Caco-2 (cell line): ENCODE measurements around the gene CNIH2. TPM values are rescaled to one million over a fixed set of nuclear protein-coding genes. Genes with fewer than 3 reads are reported as not detected.

Experiments
- BruUV-seq: library from RNA; stranded (reverse); fragments of 400-500 nt; replicated peaks from 2 replicates; lab custom pipeline; 2021; lab: Mats Ljungman, UMichigan
- CTCF ChIA-PET: fragments of 300-600 bp; sonication (Branson Sonifier 250); formaldehyde crosslinking; loops from one replicate; lab custom pipeline; 2022; ENCODE audit warnings: antibody characterized with exemption; lab: Charles Lee
- POLR2A ChIA-PET: fragments of 300-600 bp; sonication (Branson Sonifier 250); formaldehyde crosslinking; loops from one replicate; lab custom pipeline; 2022; ENCODE audit warnings: antibody characterized with exemption; lab: Charles Lee
- DNase-seq, 2 experiments: peaks; one replicate each; pipeline versions ENCODE4 v3.0.0 to v3.0.0-alpha.2; 2020 to 2022
- H3K27me3 ChIP-seq: replicated peaks from 2 replicates; pipeline ENCODE4 v1.6.0; 2011; ENCODE audit warnings: low read length; ENCODE audit not compliant: control insufficient read depth, insufficient read depth
- H3K36me3 ChIP-seq: 2 replicates; pipeline ENCODE4 v1.5.1; 2011; ENCODE audit warnings: low read length; ENCODE audit not compliant: control insufficient read depth, insufficient read depth
- H3K4me1 ChIP-seq: fragments of 250-450 bp; sonication (Bioruptor Pico); 2 replicates; pipeline ENCODE4 v1.5.1; 2020; ENCODE audit warnings: mild to moderate bottlenecking
- H3K4me3 ChIP-seq: 2 replicates; pipeline ENCODE4 v1.5.1; 2011; ENCODE audit warnings: low read depth, mild to moderate bottlenecking, control low read depth, low read length
- H3K9me3 ChIP-seq: fragments of 250-450 bp; sonication (Bioruptor Pico); 2 replicates; pipeline ENCODE4 v1.5.1; 2020; ENCODE audit warnings: mild to moderate bottlenecking, moderate library complexity
- H3K27ac Mint-ChIP-seq: one replicate; pipeline ENCODE4 v1.8.0; 2022; ENCODE audit warnings: mixed read lengths; ENCODE audit not compliant: unreplicated experiment
- H3K27me3 Mint-ChIP-seq: one replicate; pipeline ENCODE4 v1.8.0; 2022; ENCODE audit warnings: mixed read lengths; ENCODE audit not compliant: insufficient read depth, unreplicated experiment
- H3K36me3 Mint-ChIP-seq: one replicate; pipeline ENCODE4 v1.8.0; 2022; ENCODE audit warnings: mild to moderate bottlenecking, mixed read lengths; ENCODE audit not compliant: insufficient read depth, unreplicated experiment
- H3K4me1 Mint-ChIP-seq: one replicate; pipeline ENCODE4 v1.8.0; 2022; ENCODE audit warnings: low read depth, mixed read lengths; ENCODE audit not compliant: unreplicated experiment
- H3K4me3 Mint-ChIP-seq: one replicate; pipeline ENCODE4 v1.8.0; 2022; ENCODE audit warnings: mild to moderate bottlenecking, moderate library complexity, mixed read lengths; ENCODE audit not compliant: unreplicated experiment
- H3K9me3 Mint-ChIP-seq: one replicate; pipeline ENCODE4 v1.8.0; 2022; ENCODE audit warnings: mixed read lengths; ENCODE audit not compliant: unreplicated experiment
- CTCF ChIP-seq, 2 experiments: fragments of 200-600 bp in 1 of 2; IDR thresholded peaks; 1 replicate in 1 of 2; 2 replicates in 1 of 2; pipeline versions ENCODE4 v1.5.1 to v1.8.0; 2011 to 2022; ENCODE audit warnings: antibody characterized with exemption in 1 of 2, control low read depth in 1 of 2, inconsistent platforms in 1 of 2, low read depth in 1 of 2, low read length in 1 of 2, mild to moderate bottlenecking in 1 of 2, moderate library complexity in 1 of 2; ENCODE audit not compliant: insufficient read depth in 1 of 2, severe bottlenecking in 1 of 2, unreplicated experiment in 1 of 2
- intact Hi-C: fragments of 100-400 bp; cut with micrococcal nuclease; formaldehyde crosslinking; loops from one replicate; pipeline ENCODE4 v1.10.0; 2022; ENCODE audit not compliant: unreplicated experiment
- total RNA-seq: library from RNA; stranded (reverse); gene quantifications from 2 replicates; pipeline ENCODE4 v1.2.3, GENCODE V29; 2022

CNIH2 gene
- total RNA-seq, 1 experiment from 2014 or later: 6.1 TPM

GRCh38 chr11:66286699-66287098 lies 8.7 kb downstream of the CNIH2 start:
- no peak overlapping the region for H3K4me3 ChIP-seq
- Mint-ChIP-seq H3K27me3 (no peaks in the 10 kb centered on the region), H3K4me1 (peaks cover 15% of the 10 kb centered on the region), H3K9me3 (no peaks in the 10 kb centered on the region), H3K4me3 (peak overlapping the region; percentile 16), H3K36me3 (peaks cover 36% of the 10 kb centered on the region), H3K27ac (no peak overlapping the region)
- DNase-seq: no peak
- intact Hi-C loops: no loop called here
- CTCF ChIA-PET: interaction anchor here (0.6 kb wide), 1 partner anchor 208 kb away, joined by 3 read pairs; no protein-coding TSS in a partner anchor
- no peak for TF ChIP-seq CTCF (IDR thresholded peaks at IDR 0.05; ENCODE audit: insufficient read depth in 1 of 2, low read depth in 1 of 2, low read length in 1 of 2, severe bottlenecking in 1 of 2, unreplicated experiment in 1 of 2)
- no peaks in the 10 kb centered on the region for H3K27me3 ChIP-seq
- POLR2A ChIA-PET: no interaction called here
- peaks cover 5% of the 10 kb centered on the region; the same call in 1 of the 2 replicates for H3K36me3 ChIP-seq
- H3K4me1 ChIP-seq: peaks cover 19% of the 10 kb centered on the region
- no peaks in the 10 kb centered on the region for H3K9me3 ChIP-seq
- no TSS peak for BruUV-seq

DNA sequence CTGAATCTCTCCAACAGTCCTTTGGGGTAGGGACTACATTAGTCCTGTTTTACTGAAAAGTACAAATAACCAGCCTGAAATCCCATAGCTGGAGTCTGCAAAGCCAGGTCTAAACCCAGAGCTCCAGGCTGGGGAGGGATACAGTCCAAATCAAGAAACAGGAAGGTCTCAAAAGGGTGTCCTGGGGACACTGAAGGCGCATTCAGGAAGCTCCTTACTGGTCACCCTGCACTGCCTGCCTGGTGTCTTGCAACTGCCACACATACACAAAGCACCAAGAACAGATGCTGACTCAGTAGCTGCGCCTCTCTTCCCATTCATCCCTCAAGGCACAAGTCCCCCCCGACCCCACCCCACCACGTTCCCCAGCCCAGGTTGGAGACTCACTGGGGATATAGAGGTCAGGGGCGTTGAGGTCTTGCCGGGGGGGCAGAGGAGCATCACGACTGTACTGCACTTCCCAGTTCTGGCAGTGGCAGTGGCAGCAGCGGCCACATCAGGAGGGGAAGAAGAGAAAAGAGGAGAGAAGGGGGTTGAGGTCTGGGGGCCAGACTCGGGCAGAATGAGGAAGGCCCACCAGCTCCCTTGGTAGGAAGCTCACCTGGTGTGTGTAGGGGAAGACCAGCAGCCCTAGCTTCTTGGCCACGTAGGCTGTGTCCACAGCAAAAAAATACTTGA lies 9.4 kb downstream of the CNIH2 start:
- no TSS peak for BruUV-seq
- no peaks in the 10 kb centered on the region for H3K27me3 ChIP-seq
- intact Hi-C loops: no loop called here
- peaks cover 5% of the 10 kb centered on the region; the same call in 1 of the 2 replicates for H3K36me3 ChIP-seq
- peaks cover 21% of the 10 kb centered on the region for H3K4me1 ChIP-seq
- Mint-ChIP-seq H3K4me1 (peaks cover 15% of the 10 kb centered on the region), H3K4me3 (peak overlapping the region; percentile 87), H3K27ac (peak overlapping the region; percentile 94), H3K36me3 (peaks cover 31% of the 10 kb centered on the region), H3K27me3 (peaks cover under 1% of the 10 kb centered on the region), H3K9me3 (no peaks in the 10 kb centered on the region)
- TF ChIP-seq CTCF (IDR thresholded peaks at IDR 0.05; ENCODE audit: insufficient read depth in 1 of 2, low read depth in 1 of 2, low read length in 1 of 2, severe bottlenecking in 1 of 2, unreplicated experiment in 1 of 2): no peak
- H3K9me3 ChIP-seq: no peaks in the 10 kb centered on the region
- CTCF ChIA-PET: no interaction called here
- POLR2A ChIA-PET: no interaction called here
- H3K4me3 ChIP-seq: peak overlapping the region; percentile 63
- no peak for DNase-seq

DNA sequence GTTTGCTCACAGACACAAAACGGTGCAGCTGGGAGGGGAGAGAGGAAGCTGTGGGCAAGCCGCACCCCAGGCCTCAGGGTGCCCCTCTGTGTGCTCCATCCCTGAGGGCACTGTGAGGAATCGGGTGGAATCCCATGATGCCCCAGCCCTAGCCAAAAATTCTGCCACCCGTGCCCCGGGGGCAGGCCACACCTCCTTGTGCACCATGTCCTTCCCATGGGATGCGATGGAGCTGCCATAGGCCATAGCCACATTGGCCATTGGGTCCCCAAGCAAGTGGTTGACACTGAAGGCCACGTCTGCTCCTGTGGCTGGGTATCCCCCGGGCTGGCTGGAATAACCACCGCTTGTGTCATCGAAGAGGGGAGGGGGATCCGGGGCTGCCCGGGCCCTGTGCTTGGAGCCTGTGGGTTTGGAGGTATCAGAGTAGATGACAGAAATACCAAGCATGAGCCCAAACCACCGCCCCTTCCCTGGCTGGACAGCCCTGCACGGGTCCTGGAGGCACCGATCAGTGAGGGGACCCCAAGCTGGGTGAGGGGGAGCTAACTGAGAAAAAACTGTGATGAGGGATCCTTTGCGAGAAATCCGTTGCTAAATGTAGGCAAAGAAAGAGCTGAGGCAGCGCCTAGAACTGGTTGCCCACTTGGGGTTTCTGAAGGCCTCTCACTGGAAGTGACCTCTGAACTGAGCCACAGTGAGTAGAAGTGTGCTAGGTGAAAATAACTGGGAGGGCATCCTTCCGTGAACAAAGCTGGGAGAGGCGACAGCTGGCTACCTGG lies 10.1 kb downstream of the CNIH2 start:
- Histone ChIP-seq H3K9me3 (no peaks in the 10 kb centered on the region), H3K4me1 (peaks cover 23% of the 10 kb centered on the region), H3K4me3 (peak overlapping the region; percentile 63), H3K36me3 (peaks cover 5% of the 10 kb centered on the region; the same call in 1 of the 2 replicates), H3K27me3 (no peaks in the 10 kb centered on the region; the same call in 1 of the 2 replicates)
- peak in 1 of 2 experiments; percentile 43 for DNase-seq
- intact Hi-C loops: loop anchor here (2.0 kb wide), 1 partner anchor 41 kb away; no protein-coding TSS in a partner anchor
- CTCF ChIA-PET: interaction anchor here (1.3 to 2.6 kb wide), 3 partner anchors 20 to 26 kb away, joined by 3 to 43 read pairs (median 7); no protein-coding TSS in a partner anchor
- POLR2A ChIA-PET: interaction anchor here (0.6 to 1.9 kb wide), 3 partner anchors 24 to 350 kb away, joined by 3 to 34 read pairs (median 6); partner anchors contain the start of gene RBM4
- H3K27me3 Mint-ChIP-seq: peaks cover 6% of the 10 kb centered on the region
- peak overlapping the region; percentile 94 for H3K27ac Mint-ChIP-seq
- peaks cover 25% of the 10 kb centered on the region for H3K36me3 Mint-ChIP-seq
- TF ChIP-seq CTCF (IDR thresholded peaks at IDR 0.05; ENCODE audit: insufficient read depth in 1 of 2, low read depth in 1 of 2, low read length in 1 of 2, severe bottlenecking in 1 of 2, unreplicated experiment in 1 of 2): no peak
- peak overlapping the region; percentile 87 for H3K4me3 Mint-ChIP-seq
- no peaks in the 10 kb centered on the region for H3K9me3 Mint-ChIP-seq
- H3K4me1 Mint-ChIP-seq: peaks cover 22% of the 10 kb centered on the region
- BruUV-seq: TSS peak; percentile 33
